HG03280 (cell line): ENCODE data around the gene CLDN1.
A peak's percentile ranks its signal among the peaks of the same experiment; 100 is the strongest.

Experiments
- ATAC-seq: cut with Tn5 transposase; IDR thresholded peaks from one replicate; pipeline ENCODE4 v1.9.1; 2021; ENCODE audit warnings: mild to moderate bottlenecking, moderate library complexity; ENCODE audit not compliant: unreplicated experiment

CLDN1 gene

DNA sequence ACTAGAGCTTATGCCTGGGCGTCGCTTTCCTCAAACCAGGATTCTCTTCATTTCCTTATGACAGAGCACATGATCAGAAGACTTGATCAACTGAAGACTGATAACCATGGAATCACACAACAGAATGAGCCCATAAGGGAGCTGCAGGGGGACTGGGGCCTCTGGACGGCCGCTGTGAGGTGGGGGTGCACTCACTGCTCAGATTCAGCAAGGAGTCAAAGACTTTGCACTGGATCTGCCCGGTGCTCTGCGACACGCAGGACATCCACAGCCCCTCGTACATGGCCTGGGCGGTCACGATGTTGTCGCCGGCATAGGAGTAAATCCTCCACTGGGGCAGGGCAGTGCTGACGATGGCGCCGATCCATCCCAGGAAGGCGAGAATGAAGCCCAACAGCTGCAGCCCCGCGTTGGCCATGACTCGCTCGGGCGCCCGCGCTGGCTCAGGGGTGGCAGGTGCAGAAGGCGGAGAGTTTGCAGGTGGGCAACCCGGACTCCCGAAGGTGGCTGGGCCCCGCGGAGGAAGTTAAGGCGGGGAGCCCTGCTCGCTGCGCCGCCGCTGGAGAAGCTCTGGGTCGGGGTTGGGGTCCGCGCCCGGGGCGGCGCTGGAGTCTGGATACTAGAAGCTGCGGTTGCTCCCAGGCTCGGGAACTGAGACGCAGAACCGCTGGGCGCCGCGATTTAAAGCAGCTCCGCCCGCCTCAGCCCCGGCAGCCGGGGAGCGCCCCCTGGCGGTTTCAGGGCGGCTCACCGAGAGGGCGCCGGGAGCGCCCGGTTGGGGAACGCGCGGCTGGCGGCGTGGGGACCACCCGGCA is at the start of gene CLDN1:
Gene CLDN1, minus strand, starts transcription at position 658 of the 815 bp plus-strand sequence. Its CDS starts 240 bp downstream, at position 418.
- ATAC-seq = peak; percentile 88

GRCh38 chr3:190371152-190371551 is 48.9 kb upstream of the CLDN1 start:
- no peak for ATAC-seq

DNA sequence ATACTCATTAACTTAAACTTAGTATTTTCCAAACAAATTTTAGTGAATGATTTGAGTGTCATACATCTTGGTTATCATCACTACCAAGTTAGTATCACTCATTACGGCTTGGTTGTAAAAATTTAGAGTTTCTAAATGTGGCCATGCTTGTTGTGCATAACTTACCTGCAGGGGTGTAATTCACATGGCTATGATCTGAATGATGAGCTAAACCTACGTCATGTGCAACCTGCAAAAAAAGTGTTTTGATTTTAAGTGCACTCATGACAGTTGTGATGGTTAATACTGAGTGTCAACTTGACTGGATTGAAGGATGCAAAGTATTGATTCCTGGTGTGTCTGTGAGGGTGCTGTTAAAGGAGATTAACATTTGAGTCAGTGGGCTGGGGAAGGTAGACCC is 48.1 kb upstream of the CLDN1 start:
- no peak for ATAC-seq

DNA sequence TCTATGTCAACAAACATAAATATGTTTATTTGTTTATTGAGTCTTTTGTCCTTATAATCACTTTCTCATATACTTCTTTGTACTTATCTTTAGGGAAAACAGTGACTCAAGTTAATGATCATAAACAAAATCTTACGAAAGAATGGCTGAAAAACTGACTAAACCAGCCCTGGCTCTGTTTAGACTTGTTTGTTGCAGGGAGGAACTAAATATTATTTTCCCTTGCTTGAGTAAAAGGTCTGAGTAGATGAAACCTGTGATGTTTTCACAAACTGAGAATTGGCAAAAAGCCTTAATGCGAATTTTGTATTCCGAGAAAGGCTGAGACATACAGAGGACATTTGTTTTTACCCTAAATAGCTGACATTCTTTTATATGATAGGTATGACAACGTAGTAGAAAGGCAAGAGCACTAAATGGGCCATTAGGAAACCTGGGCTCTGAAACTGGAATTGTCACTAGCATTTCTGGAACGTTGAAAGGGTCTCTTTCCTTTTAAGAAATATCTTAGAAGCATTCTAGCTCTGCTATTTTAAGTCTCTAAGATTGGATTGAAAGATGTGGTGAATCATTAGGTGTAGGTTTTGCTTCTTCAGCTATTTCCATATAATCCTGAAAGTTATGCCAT is 47.5 kb upstream of the CLDN1 start:
- ATAC-seq = no peak

GRCh38 chr3:190368881-190369280 is 46.6 kb upstream of the CLDN1 start:
- no peak for ATAC-seq

- no peak for ATAC-seq
Observed at GRCh38 chr3:190366133-190366532, 43.9 kb upstream of the CLDN1 start.

- ATAC-seq = no peak
Observed at GRCh38 chr3:190362258-190362657, 40.0 kb upstream of the CLDN1 start.

DNA sequence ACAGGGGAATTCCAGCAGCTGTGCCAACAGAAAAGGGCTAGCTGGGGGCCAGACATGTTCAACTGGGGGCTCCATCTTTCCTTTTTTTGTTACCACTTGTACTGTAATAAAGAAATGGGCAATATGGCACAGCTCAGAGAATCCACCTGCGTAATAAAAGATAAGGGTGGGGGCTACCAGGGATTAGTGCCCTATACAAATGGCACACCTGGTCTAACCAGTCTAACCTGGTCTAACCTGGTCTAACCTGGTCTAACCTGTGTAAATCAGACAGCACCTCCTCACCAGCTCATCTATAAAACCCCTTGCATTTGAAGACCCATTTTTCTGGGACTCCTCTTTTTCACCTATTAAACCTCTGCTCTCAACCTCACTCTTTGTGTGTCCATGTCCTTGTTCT is 39.5 kb upstream of the CLDN1 start:
- ATAC-seq = no peak

DNA sequence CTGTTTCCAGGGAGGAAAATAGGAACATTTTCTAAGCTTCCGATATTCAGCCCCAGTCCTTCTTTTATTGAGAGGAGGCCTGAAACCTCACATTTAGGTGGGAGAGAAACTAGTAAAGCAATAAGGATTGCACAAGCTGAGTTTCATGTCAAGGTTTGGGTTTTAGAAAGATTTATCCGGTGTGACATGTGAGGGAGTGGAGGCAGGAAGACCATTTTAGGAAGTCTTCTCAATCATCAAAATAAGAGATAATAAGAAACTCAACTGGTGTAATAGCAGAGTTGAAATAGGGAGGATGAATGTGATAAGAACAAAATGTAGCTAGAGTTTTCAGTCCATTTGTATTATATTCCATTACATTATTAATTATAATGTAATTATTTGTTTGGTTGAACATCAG is 38.0 kb upstream of the CLDN1 start:
- no peak for ATAC-seq

GRCh38 chr3:190359813-190360212 is 37.6 kb upstream of the CLDN1 start:
- no peak for ATAC-seq

- no peak for ATAC-seq
Observed at GRCh38 chr3:190357468-190357867, 35.2 kb upstream of the CLDN1 start.

DNA sequence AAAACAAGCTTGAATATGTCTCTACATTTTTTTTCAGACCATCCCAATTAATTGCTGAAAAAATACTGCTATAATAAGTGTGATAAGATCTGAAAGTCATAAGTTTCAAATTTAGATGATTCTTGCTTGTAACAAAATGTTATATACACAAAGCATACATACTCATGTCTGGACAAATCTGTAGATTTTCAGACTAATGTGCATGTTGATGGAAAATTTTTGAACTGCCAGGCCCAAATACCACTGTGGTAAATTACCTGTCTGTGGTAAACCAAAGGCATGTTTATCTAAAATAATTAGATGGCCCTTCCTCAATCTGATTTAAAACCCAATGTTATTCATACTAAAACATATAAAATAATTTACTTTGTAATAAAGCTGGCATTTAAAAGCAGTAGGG is 34.0 kb upstream of the CLDN1 start:
- no peak for ATAC-seq

GRCh38 chr3:190352861-190353457 is 30.7 kb upstream of the CLDN1 start:
- ATAC-seq = no peak

GRCh38 chr3:190346541-190346940 is 24.3 kb upstream of the CLDN1 start:
- no peak for ATAC-seq

- ATAC-seq = no peak
Observed at GRCh38 chr3:190345878-190346277, 23.6 kb upstream of the CLDN1 start.

DNA sequence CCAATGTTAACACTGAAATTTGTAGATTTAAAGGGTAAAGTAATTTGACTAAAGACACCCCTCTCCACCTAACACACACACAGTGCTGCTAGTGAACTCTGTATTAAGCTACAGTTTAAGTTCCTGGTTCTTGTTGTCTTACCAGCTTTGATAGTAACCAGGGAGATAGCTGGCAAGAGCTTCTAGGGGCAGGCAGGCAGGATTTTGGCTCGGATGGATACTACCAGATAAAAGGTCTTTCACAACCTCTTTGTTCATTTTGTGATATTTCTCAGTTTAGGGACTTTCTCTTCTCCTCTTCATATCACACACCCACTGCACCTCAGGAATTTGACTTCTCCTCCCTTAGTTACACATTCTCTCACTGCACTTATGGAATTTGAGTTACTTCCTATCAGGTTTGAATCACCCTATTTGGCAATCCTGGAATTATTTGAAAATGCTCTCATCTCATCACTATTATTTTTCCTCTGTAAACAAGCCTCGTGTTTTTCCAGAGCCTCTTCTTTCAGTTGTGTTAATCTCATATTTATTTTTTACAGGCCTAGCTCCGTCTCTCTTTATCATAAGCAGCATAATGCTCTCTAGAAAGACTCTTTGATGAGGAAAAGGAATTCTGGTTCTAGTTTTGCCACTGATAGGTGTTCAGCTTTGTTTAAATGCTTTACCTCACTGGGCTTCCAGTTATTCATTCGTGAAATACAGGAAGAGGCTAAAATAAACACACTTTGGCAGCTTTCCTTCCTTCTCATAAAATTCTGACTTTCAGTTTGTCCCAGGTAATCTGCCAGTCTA is 23.0 kb upstream of the CLDN1 start:
- ATAC-seq = no peak

- ATAC-seq = no peak
Observed at GRCh38 chr3:190340071-190340470, 17.8 kb upstream of the CLDN1 start.

DNA sequence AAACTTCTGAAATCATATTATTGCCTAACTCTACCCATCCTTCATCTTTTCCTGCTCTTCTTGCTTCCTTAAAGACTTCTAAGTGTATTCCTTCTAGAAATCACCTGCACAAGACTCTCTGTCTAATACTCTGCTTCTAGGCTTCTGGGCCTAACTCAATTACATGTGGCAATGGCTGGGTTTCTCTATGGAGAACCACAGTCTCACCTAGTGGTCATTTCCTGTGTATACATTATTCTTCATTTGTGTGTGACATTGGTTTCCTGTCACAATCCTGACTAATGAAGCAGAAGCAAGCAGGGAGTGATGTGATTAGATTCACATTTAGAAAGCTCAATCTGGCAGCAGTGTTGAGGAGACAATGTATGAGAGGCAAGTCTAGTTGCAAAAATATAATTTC is 16.9 kb upstream of the CLDN1 start:
- ATAC-seq = no peak

- ATAC-seq = no peak
Observed at GRCh38 chr3:190338717-190339116, 16.5 kb upstream of the CLDN1 start.

- no peak for ATAC-seq
Observed at GRCh38 chr3:190337301-190337700, 15.1 kb upstream of the CLDN1 start.

DNA sequence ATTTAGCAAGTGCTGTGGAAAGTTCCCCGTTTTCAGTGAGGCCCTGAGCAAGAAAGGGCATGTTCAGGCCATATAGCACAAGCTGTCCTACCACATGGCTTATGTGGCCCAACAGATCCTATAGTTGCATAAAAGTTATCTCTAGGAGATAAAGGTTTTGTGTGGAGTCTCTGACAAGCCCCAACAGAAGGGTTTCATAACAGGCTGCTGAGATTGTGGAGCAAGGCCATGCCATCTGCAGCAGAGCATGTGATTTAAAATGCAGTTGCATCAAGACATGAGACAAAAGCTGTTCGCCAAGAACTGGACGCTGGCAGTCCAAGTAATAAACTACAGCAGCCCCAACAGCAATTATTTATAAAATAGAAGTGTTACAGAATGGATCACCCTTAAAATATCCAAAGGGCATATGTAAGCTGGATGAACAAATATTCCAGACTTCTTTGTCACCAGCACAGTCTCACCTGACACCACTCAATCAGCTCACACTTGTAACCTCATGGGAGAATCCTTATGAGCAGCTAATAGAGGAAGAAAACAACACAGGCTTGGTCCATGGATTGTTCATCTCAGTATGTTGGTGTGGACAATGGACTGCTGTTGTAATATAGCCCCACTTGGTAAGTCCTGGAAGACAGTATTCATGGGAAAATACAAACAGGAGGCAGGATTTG is 14.4 kb upstream of the CLDN1 start:
- ATAC-seq = no peak
